Raji (cell line): Measurements from ENCODE around the gene ADRA2C.

Source experiments
- POLR2A ChIP-seq: IDR thresholded peaks from 2 replicates; pipeline ENCODE4 v1.6.1; 2011; ENCODE audit warnings: low read depth, low read length, control low read depth; ENCODE audit not compliant: insufficient read depth

Gene ADRA2C

GRCh38 chr4:3746701-3747580 is 19.2 kb upstream of the ADRA2C start:
- TF ChIP-seq POLR2A = no peak

- TF ChIP-seq POLR2A = no peak
Measured at GRCh38 chr4:3747581-3747904, 18.6 kb upstream of the ADRA2C start.

DNA sequence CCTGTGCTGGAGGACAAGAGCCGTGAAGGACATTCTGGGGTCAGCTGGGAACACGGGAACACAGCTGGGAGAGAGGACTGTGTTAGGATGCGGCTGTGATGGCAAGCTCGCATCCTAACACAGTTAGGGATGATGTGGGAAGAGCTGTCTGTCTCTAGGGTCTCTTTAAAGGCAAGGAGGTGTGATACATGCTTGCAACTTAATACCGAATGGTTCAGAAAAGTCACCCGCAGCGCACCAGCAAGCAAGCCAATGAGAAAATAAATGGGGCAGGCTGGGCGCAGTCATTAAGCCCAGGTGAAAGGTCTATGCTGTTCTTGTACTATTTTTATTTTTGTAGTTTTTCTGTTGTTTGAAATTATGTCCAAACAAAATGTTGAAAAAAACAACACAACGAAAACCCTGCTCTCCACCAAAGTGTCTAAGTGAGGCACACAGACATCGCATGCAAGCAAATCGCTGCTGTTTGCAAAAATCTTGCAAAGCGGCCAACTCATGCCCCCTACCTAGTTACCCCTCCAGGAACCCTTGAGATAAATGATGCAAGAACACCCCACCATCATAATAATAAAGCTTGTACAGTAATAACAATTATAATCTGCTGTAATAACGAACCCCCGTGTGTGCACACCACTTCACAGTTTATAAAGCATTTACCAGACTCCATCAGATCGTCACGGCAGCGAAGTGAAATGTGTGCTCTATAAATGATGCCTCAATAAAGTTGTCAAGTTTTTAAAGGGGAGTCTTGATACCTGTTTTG is 17.9 kb upstream of the ADRA2C start:
- no peak for TF ChIP-seq POLR2A

- TF ChIP-seq POLR2A = no peak
Measured at GRCh38 chr4:3749081-3749480, 17.1 kb upstream of the ADRA2C start.

DNA sequence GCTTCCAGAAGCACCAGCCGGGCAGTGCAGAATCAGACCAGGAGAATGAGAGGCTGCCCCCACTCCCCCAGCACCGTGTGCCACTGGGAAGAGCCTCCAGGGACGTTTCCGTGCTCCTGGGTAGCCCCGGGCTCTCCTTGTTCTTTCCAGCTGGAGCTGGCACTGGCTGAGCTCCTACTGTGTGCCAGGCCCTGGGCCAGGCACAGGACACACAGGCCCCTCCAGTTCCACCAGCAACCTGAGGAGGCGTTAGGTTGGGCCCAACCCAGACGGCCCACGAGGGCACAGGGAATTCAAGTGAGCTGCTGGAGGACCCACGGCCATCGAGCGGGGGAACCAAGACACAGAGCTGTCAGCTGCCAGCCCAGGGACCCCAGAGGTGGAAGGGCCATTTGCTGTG is 15.9 kb upstream of the ADRA2C start:
- no peak for TF ChIP-seq POLR2A

DNA sequence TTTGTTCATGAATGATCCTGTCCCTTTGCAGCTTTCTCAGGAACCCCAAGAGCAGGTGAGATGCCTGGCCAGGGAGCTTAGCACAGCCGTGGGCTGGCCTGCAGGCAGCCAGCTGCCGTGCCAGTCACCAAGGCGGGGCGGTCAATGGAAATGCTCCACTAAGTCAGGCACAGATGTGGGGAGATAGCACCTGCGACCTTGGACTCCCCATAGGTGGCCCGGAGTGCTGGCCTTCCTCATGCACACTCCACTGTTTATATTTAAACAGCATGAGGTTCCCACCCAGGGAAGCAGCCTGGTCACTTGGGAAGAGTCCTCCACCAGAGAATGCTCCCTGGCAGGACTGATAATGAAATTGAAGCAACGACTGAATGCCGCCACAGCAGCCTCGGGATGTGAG is 14.2 kb upstream of the ADRA2C start:
- TF ChIP-seq POLR2A = no peak

DNA sequence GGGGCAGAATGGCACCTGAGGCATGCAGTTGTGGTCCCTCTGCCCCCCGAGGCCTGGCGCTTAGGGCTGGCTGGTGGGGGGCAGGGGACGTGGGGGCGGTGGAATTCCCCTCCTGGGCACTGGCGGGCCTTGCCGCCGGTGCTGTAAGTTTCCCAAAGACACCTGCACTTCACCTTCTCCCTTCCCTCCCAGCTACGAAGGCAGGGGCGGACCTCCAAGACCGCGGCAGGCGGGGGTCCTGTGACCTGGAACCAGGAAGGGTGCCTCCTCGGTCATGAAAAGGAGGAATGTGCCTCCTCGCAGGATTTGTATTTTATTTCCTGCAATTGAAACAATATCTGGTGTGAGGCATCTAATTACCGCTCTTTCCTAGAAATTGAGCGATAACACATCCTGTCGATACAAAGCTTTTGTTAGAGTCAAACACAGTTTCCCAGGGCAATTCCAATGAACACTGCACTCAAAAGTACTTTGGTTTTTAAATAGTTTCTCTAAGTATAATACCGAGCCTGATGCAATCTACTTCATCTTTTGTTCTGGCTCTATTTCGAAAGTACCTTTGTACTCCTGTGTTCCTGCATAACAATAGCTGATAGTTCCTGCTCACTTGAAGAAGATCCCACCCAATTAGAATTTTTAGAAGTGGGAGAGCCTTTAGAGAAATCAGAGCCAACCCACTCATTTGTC is 12.3 kb upstream of the ADRA2C start:
- TF ChIP-seq POLR2A = no peak

GRCh38 chr4:3756343-3757059 is 9.7 kb upstream of the ADRA2C start:
- no peak for TF ChIP-seq POLR2A

- TF ChIP-seq POLR2A = no peak
Measured at GRCh38 chr4:3759236-3759635, 6.9 kb upstream of the ADRA2C start.

GRCh38 chr4:3760346-3760745 is 5.8 kb upstream of the ADRA2C start:
- no peak for TF ChIP-seq POLR2A

DNA sequence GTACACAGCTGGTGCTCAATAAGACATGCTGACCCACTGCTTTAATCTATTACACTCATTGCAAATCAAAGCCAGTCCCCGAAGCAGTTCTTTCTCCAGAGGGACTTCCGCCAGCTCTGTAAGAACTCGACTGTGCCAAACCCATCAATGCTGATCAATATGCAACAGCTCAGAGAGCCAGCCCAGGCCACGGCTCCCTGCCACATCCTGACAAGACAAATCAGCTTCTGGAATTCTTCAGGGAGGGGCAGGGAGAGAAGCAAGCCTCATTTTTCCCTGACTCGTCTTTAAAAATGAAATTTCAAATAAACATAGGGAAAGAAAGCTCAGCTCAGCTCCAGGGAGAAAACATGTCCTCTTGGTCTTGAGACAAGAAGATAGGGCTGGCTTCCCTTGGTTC is 5.3 kb upstream of the ADRA2C start:
- TF ChIP-seq POLR2A = no peak

- no peak for TF ChIP-seq POLR2A
Measured at GRCh38 chr4:3762264-3762663, 3.9 kb upstream of the ADRA2C start.

GRCh38 chr4:3762753-3763549 is 3.2 kb upstream of the ADRA2C start:
- no peak for TF ChIP-seq POLR2A

DNA sequence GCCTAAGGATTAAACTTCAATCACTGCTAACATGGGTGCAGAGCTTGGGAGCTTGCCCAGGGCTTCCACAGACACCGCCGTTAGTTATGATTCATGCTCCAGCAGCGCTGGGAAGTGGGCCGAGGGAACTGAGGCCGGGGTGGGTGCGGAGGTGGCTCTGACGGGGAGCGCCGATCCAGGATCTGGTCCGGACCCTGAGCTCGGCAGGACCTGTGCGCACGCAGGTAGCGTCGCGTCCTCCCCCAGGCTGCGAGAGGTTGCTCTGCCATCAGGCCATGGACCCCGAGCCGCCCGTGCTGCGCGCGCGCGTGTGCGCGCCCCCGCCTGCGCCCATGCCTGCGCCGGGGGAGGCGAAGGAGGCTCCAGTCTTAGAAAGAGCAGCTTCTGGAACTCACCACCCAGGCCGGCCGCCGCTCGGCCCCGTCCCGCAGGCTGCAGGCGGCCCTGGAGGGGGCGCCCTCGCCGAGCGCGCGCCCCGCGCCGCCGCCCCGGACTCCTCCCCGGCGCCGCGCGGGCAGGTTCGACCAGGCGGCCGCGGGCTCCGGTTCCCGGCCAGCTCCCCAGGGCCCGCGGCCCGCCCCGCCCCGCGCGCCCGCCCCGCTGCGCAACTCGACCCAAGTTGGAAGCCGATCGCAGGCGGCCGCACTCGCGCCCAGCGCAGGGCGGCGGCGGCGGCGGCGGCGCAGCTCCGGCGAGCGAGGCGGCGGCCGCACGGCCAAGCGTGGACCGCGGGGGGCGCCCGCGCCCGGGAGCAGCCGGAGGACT is 732 bp upstream of the ADRA2C start:
- TF ChIP-seq POLR2A = no peak
